NT2/D1 (cell line): ENCODE data around the gene SECTM1.
A peak's percentile ranks its signal among the peaks of the same experiment; 100 is the strongest.

Experiments used
- DNase-seq: peaks from one replicate; pipeline ENCODE4 v3.0.0-alpha.2; 2011; ENCODE audit warnings: low read depth, low spot score
- H3K27me3 ChIP-seq: 2 replicates; pipeline ENCODE4 v1.6.0; 2011; ENCODE audit warnings: mild to moderate bottlenecking; ENCODE audit not compliant: insufficient read length, insufficient read depth
- H3K36me3 ChIP-seq: 2 replicates; pipeline ENCODE4 v1.6.1; 2011; ENCODE audit warnings: mild to moderate bottlenecking, low read length, mixed read lengths; ENCODE audit not compliant: insufficient read depth, insufficient read length
- H3K4me1 ChIP-seq: 2 replicates; pipeline ENCODE4 v1.5.1; 2011; ENCODE audit not compliant: insufficient read depth, insufficient read length
- H3K4me3 ChIP-seq: 2 replicates; pipeline ENCODE4 v1.5.1; 2011; ENCODE audit warnings: low read depth; ENCODE audit not compliant: insufficient read length
- H3K9ac ChIP-seq: 2 replicates; pipeline ENCODE4 v1.6.0; 2011; ENCODE audit warnings: low read depth; ENCODE audit not compliant: insufficient read length
- H3K9me3 ChIP-seq: 2 replicates; pipeline ENCODE4 v1.5.1; 2011; ENCODE audit warnings: mild to moderate bottlenecking, low read length; ENCODE audit not compliant: insufficient read depth
- SUZ12 ChIP-seq: IDR thresholded peaks from 2 replicates; pipeline ENCODE4 v1.6.1; 2011; ENCODE audit not compliant: insufficient read length, insufficient read depth; ENCODE audit errors: extremely low read depth
- YY1 ChIP-seq: IDR thresholded peaks from 2 replicates; pipeline ENCODE4 v1.6.1; 2011; ENCODE audit not compliant: insufficient read length, insufficient read depth
- ZNF274 ChIP-seq: IDR thresholded peaks from 2 replicates; pipeline ENCODE4 v1.6.1; 2011; ENCODE audit warnings: mild to moderate bottlenecking, low read depth, low read length

The SECTM1 gene

GRCh38 chr17:82331345-82331939 is 2.1 kb downstream of the SECTM1 start:
- TF ChIP-seq SUZ12 (no peak), YY1 (no peak), ZNF274 (no peak)
- Histone ChIP-seq H3K9ac (no peak overlapping the region), H3K36me3 (no peaks in the 10 kb centered on the region), H3K4me1 (peaks cover 48% of the 10 kb centered on the region), H3K4me3 (no peak overlapping the region), H3K9me3 (no peaks in the 10 kb centered on the region), H3K27me3 (peaks cover 73% of the 10 kb centered on the region)
- DNase-seq: no peak

GRCh38 chr17:82330322-82331239 is 3.0 kb downstream of the SECTM1 start:
- Histone ChIP-seq H3K9me3 (no peaks in the 10 kb centered on the region), H3K9ac (no peak overlapping the region), H3K27me3 (peaks cover 66% of the 10 kb centered on the region), H3K36me3 (no peaks in the 10 kb centered on the region), H3K4me3 (no peak overlapping the region), H3K4me1 (peaks cover 52% of the 10 kb centered on the region)
- TF ChIP-seq ZNF274: no peak
- TF ChIP-seq SUZ12: no peak
- DNase-seq: no peak

DNA sequence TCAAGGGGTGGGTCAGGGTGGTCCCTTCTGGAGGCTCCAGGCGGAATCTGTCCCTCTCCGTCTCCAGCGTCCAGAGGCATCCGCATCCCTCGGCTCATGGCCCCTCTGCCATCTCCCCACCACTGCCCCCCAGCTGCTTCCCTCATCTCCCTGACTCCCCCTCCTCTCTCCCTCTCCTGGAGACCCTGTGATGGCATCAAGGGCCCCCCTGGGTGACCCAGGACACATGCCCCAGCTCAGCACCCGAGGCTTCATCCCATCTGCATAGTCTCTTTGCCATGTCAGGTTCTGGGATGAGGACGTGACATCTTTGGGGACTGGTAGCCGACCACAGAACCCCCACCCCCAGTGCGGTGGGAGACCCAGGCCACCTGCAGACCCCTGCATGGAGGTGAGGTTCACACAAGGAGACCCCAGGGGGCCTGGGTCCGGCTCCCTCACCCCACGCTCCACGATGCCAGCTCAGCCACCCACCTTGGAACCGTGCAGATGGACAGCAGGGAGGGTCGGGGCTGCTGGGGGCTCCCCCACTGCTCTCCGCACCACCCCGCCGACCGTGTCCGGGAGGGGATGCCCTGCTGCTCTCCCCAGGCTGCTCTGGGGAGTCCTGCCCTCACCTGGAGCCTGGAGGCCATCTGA is 3.8 kb downstream of the SECTM1 start:
- no peak for TF ChIP-seq YY1
- TF ChIP-seq ZNF274: no peak
- TF ChIP-seq SUZ12: no peak

DNA sequence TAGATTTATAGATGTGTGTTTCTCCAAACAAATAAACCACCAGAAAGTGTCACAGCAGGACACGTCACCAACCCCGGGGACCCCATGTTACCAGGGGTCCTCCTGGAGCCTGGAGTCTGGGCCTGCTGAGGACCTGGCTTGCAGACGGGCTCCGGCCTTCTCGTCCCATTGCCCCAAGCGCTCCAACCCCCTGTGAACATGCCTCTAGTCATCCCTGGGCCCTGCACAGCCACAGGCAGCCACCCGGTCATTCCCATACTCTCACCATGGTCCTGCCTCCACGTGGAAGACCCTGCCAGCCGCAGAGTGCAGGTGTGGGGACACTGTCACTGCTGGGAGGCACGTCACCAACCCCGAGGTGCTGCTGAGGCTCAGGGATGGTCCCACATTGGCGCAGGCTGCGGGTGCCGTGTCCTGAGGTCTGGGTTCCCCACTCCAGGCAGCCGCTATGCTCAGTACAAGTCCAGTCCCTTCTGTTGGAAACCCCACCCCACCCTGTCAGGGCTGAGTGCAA is 4.5 kb downstream of the SECTM1 start:
- TF ChIP-seq SUZ12 (no peak), YY1 (no peak), ZNF274 (no peak)
- peaks cover 46% of the 10 kb centered on the region for H3K4me1 ChIP-seq

More for the DNA sequence above, 3.8 kb downstream of the SECTM1 start:
- no peak overlapping the region for H3K9ac ChIP-seq
- no peak overlapping the region for H3K4me3 ChIP-seq
- peaks cover 59% of the 10 kb centered on the region for H3K27me3 ChIP-seq
- no peaks in the 10 kb centered on the region for H3K36me3 ChIP-seq
- peaks cover 49% of the 10 kb centered on the region for H3K4me1 ChIP-seq
- DNase-seq: no peak
- no peaks in the 10 kb centered on the region for H3K9me3 ChIP-seq

DNA sequence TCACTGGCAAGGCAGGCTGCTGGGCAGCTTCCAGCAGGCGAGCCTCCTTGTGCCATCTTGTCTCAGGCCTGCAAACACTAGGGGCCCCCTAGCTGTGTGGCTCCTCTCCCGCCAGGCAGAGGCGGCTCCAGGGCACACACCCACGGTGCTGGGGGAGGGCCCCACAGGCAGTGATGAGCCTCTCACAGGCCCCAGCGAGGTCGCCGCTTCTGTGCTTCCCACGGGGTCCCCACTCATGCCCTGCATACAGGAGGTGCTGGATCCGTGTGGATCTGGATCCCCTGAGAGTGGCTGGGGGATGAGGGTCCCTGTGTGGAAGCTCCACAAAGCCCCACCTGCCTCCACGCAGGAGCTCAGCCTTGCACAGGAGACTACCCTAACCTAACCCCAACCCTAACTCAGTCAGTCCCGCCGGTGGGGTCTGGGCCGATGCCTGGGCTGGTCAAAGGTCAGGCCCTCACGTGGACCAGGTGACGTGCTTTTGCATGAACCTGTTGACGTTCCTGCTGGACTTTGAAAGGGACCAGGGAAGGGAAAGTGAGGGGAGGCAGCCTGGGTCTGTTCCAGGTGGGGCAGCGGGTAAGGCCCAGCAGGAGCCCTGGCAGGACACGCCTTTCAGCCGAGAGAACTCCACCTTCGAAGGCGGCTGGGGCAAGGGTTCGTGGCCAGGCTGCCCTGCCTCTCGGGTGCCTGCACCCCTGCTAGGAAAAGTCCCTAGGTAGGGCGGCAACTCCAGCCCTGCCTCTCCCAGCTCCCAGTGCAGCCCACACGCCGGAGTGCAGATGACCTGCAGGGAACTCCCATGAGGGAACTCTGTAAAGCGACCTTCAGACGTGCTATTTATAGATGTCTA is 5.2 kb downstream of the SECTM1 start:
- DNase-seq: no peak
- H3K4me1 ChIP-seq: peaks cover 47% of the 10 kb centered on the region
- H3K36me3 ChIP-seq: no peaks in the 10 kb centered on the region
- peaks cover 44% of the 10 kb centered on the region for H3K27me3 ChIP-seq
- no peaks in the 10 kb centered on the region for H3K9me3 ChIP-seq
- H3K9ac ChIP-seq: peak overlapping the region; percentile 38
- H3K4me3 ChIP-seq: no peak overlapping the region
- TF ChIP-seq SUZ12 (no peak), YY1 (no peak), ZNF274 (no peak)

More for the DNA sequence above, 4.5 kb downstream of the SECTM1 start:
- Histone ChIP-seq H3K27me3 (peaks cover 51% of the 10 kb centered on the region), H3K36me3 (no peaks in the 10 kb centered on the region), H3K9me3 (no peaks in the 10 kb centered on the region), H3K9ac (no peak overlapping the region), H3K4me3 (no peak overlapping the region)
- no peak for DNase-seq

DNA sequence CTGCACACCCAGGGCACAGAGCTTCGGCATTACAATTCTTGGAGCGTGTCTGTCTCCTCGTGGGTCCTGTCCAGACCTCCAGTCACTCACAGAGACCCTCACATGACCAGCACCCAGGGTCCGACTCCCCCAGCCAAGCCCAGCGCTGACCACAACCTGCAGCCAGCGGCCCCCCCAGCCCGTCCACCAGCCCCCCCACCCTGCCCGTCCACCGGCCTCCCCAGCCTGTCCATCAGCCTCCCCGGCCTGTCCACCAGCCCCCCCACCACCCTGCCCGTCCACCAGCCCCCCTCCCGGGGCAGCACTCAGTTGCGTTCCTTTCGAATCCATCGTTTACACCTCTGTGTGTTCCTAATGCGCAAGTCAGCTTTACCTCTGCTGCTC is 5.8 kb downstream of the SECTM1 start:
- H3K4me3 ChIP-seq: no peak overlapping the region
- TF ChIP-seq YY1 (no peak), SUZ12 (no peak), ZNF274 (no peak)
- peaks cover 38% of the 10 kb centered on the region for H3K27me3 ChIP-seq
- DNase-seq: no peak
- H3K9me3 ChIP-seq: no peaks in the 10 kb centered on the region
- H3K9ac ChIP-seq: peak overlapping the region; percentile 38
- H3K36me3 ChIP-seq: no peaks in the 10 kb centered on the region
- H3K4me1 ChIP-seq: peaks cover 44% of the 10 kb centered on the region
